Endothelial cell of umbilical vein (primary cell): ENCODE results near the gene CDH23. TPM values are rescaled to one million over a fixed set of nuclear protein-coding genes. Genes with fewer than 3 reads are reported as not detected.

Experiments used
- BruUV-seq: library from RNA; stranded (reverse); fragments of 400-500 nt; replicated peaks from 2 replicates; lab custom pipeline; 2021; lab: Mats Ljungman, UMichigan
- CTCF ChIA-PET: fragments of 300-600, 350-600 bp; sonication (Branson Sonifier 250); formaldehyde crosslinking; loops from one replicate; lab custom pipeline; 2021; ENCODE audit warnings: antibody characterized with exemption, inconsistent platforms; lab: Charles Lee
- POLR2A ChIA-PET: fragments of 300-600, 350-600 bp; sonication (Branson Sonifier 250); formaldehyde crosslinking; loops from one replicate; lab custom pipeline; 2021; ENCODE audit warnings: antibody characterized with exemption, inconsistent platforms; lab: Charles Lee
- DNase-seq: peaks from one replicate; pipeline ENCODE4 v3.0.0-alpha.2; 2011; ENCODE audit warnings: low read depth, low spot score
- FAIRE-seq: peaks from 2 replicates; lab custom pipeline; 2011; peaks lifted over from hg19 to GRCh38; lab: Jason Lieb, UNC
- H2AFZ ChIP-seq: 2 replicates; pipeline ENCODE4 v1.6.0; 2012; ENCODE audit warnings: low read depth, low read length, control low read depth, inconsistent platforms
- H3K27ac ChIP-seq: 2 replicates; pipeline ENCODE4 v1.5.1; 2011; ENCODE audit warnings: low read depth, mild to moderate bottlenecking, control low read depth, low read length, moderate library complexity; ENCODE audit not compliant: insufficient read depth
- H3K27me3 ChIP-seq, 2 experiments: 2 replicates each; pipeline versions ENCODE4 v1.6.0 to v1.6.1; 2011; ENCODE audit warnings: low read length in 2 of 2, mixed read lengths in 1 of 2; ENCODE audit not compliant: control insufficient read depth in 2 of 2, insufficient read depth in 2 of 2
- H3K36me3 ChIP-seq, 2 experiments: 2 replicates in 1 of 2; 3 replicates in 1 of 2; pipeline ENCODE4 v1.5.1; 2011; ENCODE audit warnings: low read length in 2 of 2, mild to moderate bottlenecking in 1 of 2, moderate library complexity in 1 of 2; ENCODE audit not compliant: control insufficient read depth in 2 of 2, insufficient read depth in 2 of 2; ENCODE audit errors: extremely low read depth in 1 of 2
- H3K4me1 ChIP-seq: 3 replicates; pipeline ENCODE4 v1.5.1; 2011; ENCODE audit warnings: mild to moderate bottlenecking, low read length; ENCODE audit not compliant: control insufficient read depth, insufficient read depth; ENCODE audit errors: extremely low read depth
- H3K4me2 ChIP-seq: 2 replicates; pipeline ENCODE4 v1.6.1; 2011; ENCODE audit warnings: low read length, control low read depth, mixed read lengths; ENCODE audit not compliant: insufficient read depth
- H3K4me3 ChIP-seq, 3 experiments: fragments of 200-600 bp in 1 of 3; sonication (generic), shearing (Covaris generic) in 1 of 3; replicated peaks in 1 of 3; 2 replicates each; pipeline ENCODE4 v1.5.1; 2011 to 2016; ENCODE audit warnings: control low read depth in 3 of 3, low read length in 3 of 3, mild to moderate bottlenecking in 2 of 3, inconsistent platforms in 1 of 3, low read depth in 1 of 3, moderate library complexity in 1 of 3; ENCODE audit not compliant: insufficient read depth in 1 of 3
- H3K79me2 ChIP-seq: 2 replicates; pipeline ENCODE4 v1.6.0; 2012; ENCODE audit warnings: low read length, inconsistent platforms; ENCODE audit not compliant: control insufficient read depth, insufficient read depth
- H3K9ac ChIP-seq: replicated peaks from 2 replicates; pipeline ENCODE3; 2011; ENCODE audit warnings: low read length, control low read depth; ENCODE audit not compliant: insufficient read depth; ENCODE audit errors: extremely low read depth
- H3K9me1 ChIP-seq: replicated peaks from 3 replicates; pipeline ENCODE4 v1.6.0; 2011; ENCODE audit warnings: mild to moderate bottlenecking, low read length; ENCODE audit not compliant: control insufficient read depth, insufficient read depth; ENCODE audit errors: extremely low read depth
- H3K9me3 ChIP-seq: replicated peaks from 2 replicates; pipeline ENCODE4 v1.5.1; 2012; ENCODE audit warnings: low read length, inconsistent platforms; ENCODE audit not compliant: control insufficient read depth, insufficient read depth
- H4K20me1 ChIP-seq: replicated peaks from 2 replicates; pipeline ENCODE3; 2011; ENCODE audit warnings: mild to moderate bottlenecking, low read length; ENCODE audit not compliant: control insufficient read depth, insufficient read depth; ENCODE audit errors: extremely low read depth
- CTCF ChIP-seq, 2 donors: IDR thresholded peaks; 1 replicate in 1 of 2; 2 replicates in 1 of 2; pipeline ENCODE4 v1.5.1; 2011; ENCODE audit warnings: low read length in 2 of 2, mild to moderate bottlenecking in 2 of 2, moderate library complexity in 2 of 2, control low read depth in 1 of 2, inconsistent platforms in 1 of 2, low read depth in 1 of 2; ENCODE audit not compliant: insufficient read depth in 1 of 2; ENCODE audit errors: extremely low read depth in 1 of 2
- EZH2 ChIP-seq: IDR thresholded peaks from 2 replicates; pipeline ENCODE4 v1.6.1; 2012; ENCODE audit warnings: borderline replicate concordance, low read depth, mild to moderate bottlenecking, moderate library complexity, low read length, inconsistent platforms; ENCODE audit not compliant: severe bottlenecking
- FOS ChIP-seq: IDR thresholded peaks from 2 replicates; pipeline ENCODE4 v1.6.1; 2011; ENCODE audit warnings: mild to moderate bottlenecking, low read length, moderate library complexity, borderline replicate concordance; ENCODE audit not compliant: insufficient read depth
- GATA2 ChIP-seq: IDR thresholded peaks from 2 replicates; pipeline ENCODE4 v1.7.0; 2011; ENCODE audit warnings: low read depth, mild to moderate bottlenecking, moderate library complexity, mixed read lengths, low read length; ENCODE audit not compliant: insufficient read length, insufficient read depth
- JUN ChIP-seq: IDR thresholded peaks from 2 replicates; pipeline ENCODE4 v1.6.1; 2011; ENCODE audit warnings: borderline replicate concordance, low read depth; ENCODE audit not compliant: insufficient read length, insufficient read depth
- MAX ChIP-seq: IDR thresholded peaks from 2 replicates; pipeline ENCODE4 v1.6.1; 2011; ENCODE audit not compliant: insufficient read depth, insufficient read length
- MYC ChIP-seq: IDR thresholded peaks from one replicate; pipeline ENCODE4 v1.6.1; 2011; ENCODE audit warnings: mild to moderate bottlenecking, low read depth, low read length
- POLR2A ChIP-seq: IDR thresholded peaks from 2 replicates; pipeline ENCODE4 v1.6.1; 2012; ENCODE audit warnings: low read depth, mild to moderate bottlenecking, control low read depth, low read length
- POLR2AphosphoS5 ChIP-seq: IDR thresholded peaks from 2 replicates; pipeline ENCODE4 v1.6.1; 2012; ENCODE audit warnings: low read depth, mild to moderate bottlenecking, control low read depth, low read length, moderate library complexity; ENCODE audit not compliant: insufficient read depth
- dilution Hi-C: fragments of 300-500 bp; cut with MboI; formaldehyde crosslinking; loops from one replicate; pipeline ENCODE4 v1.15.0; 2019; ENCODE audit warnings: low sequenced_read_pairs; ENCODE audit not compliant: extremely low pct_ligation_motif_present
- intact Hi-C: fragments of 100-400 bp; cut with micrococcal nuclease; formaldehyde crosslinking; loops from one replicate; pipeline ENCODE4 v1.10.0; 2022
- polyA plus RNA-seq, 4 experiments: library from polyadenylated mRNA; depleted of rRNA in 3 of 4; stranded (reverse) in 3 of 4; unstranded in 1 of 4; fragments of >200 nt; gene quantifications; 2 replicates each; pipeline versions ENCODE4 v1.2.1 to v1.2.3, GENCODE V29; 2011 to 2012; ENCODE audit warnings: missing spikeins in 1 of 4
- total RNA-seq: library from RNA; stranded (reverse); gene quantifications from 2 replicates; pipeline ENCODE4 v1.2.3, GENCODE V29; 2021

The CDH23 gene
- total and polyA plus RNA-seq, 2 donors (not counting 3 experiments of a cell fraction or from before 2014, with no cell fraction given) = not detected

DNA sequence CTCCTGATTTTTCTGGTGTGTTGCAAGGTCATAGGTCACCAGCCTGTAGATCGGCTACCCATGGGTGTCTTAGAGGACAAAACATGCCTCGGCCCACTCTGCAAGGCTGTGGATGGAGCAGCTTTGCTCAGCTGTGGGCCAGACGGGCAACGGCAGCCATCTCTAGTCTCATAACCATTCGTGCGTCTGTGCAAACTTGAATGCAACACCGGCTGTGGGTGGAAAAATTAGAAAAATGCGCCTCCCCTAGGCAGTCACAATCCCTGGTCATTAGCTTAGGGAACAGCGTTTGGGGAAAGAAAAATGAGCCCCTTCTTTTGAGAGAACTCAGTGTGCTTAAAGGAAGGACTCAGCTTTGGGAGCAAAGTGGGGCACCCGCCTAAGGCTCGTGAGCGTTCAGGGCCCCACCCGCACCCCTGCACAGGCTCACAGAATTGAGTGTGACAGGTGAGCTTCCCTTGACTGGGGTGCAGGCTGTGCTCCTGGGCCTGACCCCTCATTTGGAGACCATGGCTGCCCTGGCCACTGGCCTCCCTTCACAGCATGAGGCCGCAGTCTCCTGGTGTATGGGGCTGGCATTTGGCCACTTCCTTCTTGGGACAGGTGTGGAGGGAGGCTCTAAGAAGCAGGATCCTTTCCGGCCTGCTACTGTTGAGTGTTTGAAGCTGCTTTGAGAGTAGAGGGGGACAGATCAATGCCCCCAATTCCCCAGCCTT lies 174.9 kb downstream of the CDH23 start:
- dilution Hi-C loops = no loop called here
- no peaks in the 10 kb centered on the region for H3K9me1 ChIP-seq
- no peaks in the 10 kb centered on the region for H3K27me3 ChIP-seq
- no peaks in the 10 kb centered on the region for H3K4me1 ChIP-seq
- POLR2A ChIA-PET = no interaction called here
- no peak overlapping the region for H3K4me2 ChIP-seq
- H3K36me3 ChIP-seq = no peaks in the 10 kb centered on the region
- H2AFZ ChIP-seq = no peak overlapping the region
- DNase-seq (no peak), FAIRE-seq (no peak)
- intact Hi-C loops = no loop called here
- CTCF ChIA-PET = interaction anchor here (0.7 to 7.5 kb wide), 13 partner anchors 13 to 257 kb away, joined by 3 to 111 read pairs (median 16); partner anchors contain the start of genes CDH23 and SLC29A3
- H3K9ac ChIP-seq = no peak overlapping the region
- no peaks in the 10 kb centered on the region for H3K79me2 ChIP-seq
- no peak for TF ChIP-seq FOS
- TF ChIP-seq CTCF (IDR thresholded peaks at IDR 0.05; ENCODE audit: extremely low read depth in 1 of 2, insufficient read depth in 1 of 2, low read depth in 1 of 2, low read length in 2 of 2) = no peak
- no peak for TF ChIP-seq POLR2AphosphoS5
- TF ChIP-seq MAX = no peak
- no peak for TF ChIP-seq GATA2
- TF ChIP-seq POLR2A = no peak
- no peak for TF ChIP-seq MYC
- TF ChIP-seq EZH2 = no peak
- no peak for TF ChIP-seq JUN
- H3K4me3 ChIP-seq = no peak overlapping the region
- H3K27ac ChIP-seq = no peak overlapping the region
- BruUV-seq = no TSS peak
- H3K9me3 ChIP-seq = no peaks in the 10 kb centered on the region
- no peaks in the 10 kb centered on the region for H4K20me1 ChIP-seq
